Omental fat pad (tissue), 4 donors: Measurements from ENCODE around the gene PAK5. TPM values are rescaled to one million over a fixed set of nuclear protein-coding genes. Genes with fewer than 3 reads are reported as not detected.

ENCODE experiments used
- ATAC-seq: fragments of 150-250 bp; one replicate; pipeline ENCODE4 v1.9.1; 2016; ENCODE audit warnings: mild to moderate bottlenecking, moderate library complexity; ENCODE audit not compliant: low FRiP score
- DNase-seq: peaks from one replicate; pipeline ENCODE4 v3.0.0-alpha.2; 2019; ENCODE audit warnings: low spot score
- CTCF ChIP-seq, 3 donors: fragments of 450-650 bp; IDR thresholded peaks; one replicate each; pipeline ENCODE4 v1.5.1; 2016 to 2017; ENCODE audit warnings: antibody characterized with exemption in 3 of 3, mild to moderate bottlenecking in 3 of 3, moderate library complexity in 2 of 3
- total RNA-seq, 4 donors: library from RNA; depleted of rRNA; stranded (reverse); fragments of >200 nt; gene quantifications; one replicate each; pipeline ENCODE4 v1.1.0, GENCODE V29; 2016

The PAK5 gene
- total RNA-seq, 4 donors from 2014 or later, result not detected

DNA sequence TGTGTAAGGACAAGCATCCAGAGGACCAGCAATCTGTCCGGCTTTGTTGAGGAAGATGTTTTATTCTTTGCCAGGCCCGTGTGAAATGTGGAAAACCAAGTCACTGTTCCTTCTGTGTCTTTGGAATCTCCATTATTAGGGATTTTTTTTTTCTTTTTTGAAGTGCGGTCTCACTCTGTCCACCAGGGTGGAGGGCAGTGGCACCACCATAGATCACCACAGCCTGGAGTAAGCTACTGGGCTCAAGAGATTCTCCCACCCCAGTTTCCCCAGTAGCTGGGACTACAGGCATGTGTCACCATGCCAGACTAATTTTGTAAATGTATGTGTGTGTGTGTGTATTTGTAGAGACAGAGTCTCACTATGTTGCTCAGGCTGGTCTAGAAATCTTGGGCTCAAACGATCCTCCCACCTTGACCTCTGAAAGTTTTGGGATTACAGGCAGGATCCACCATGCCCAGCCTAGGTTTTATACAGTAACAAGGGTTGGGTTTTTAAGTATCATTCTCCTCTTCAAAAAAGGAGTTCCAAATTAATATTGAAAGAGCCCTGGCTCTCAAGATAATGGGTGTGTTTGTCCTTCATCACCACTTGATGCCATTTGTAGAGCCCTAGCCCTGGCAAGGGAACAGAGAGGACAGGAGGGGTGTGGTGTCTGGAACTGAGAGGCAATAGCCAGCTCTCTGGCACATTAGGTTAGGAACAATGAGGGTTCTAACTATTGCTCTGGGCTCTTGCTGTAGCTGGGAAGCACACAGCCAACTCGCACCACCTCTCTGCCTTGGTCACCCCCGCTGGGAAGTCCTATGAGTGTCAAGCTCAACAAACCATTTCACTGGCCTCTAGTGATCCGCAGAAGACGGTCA lies 321.3 kb downstream of the PAK5 start:
- TF ChIP-seq CTCF (IDR thresholded peaks at IDR 0.05), result no peak
- ATAC-seq (no peak), DNase-seq (no peak)

- no peak for DNase-seq
- no peak for TF ChIP-seq CTCF (IDR thresholded peaks at IDR 0.05)
- no peak for ATAC-seq
Measured at GRCh38 chr20:9516234-9516871, 322.5 kb downstream of the PAK5 start.

DNA sequence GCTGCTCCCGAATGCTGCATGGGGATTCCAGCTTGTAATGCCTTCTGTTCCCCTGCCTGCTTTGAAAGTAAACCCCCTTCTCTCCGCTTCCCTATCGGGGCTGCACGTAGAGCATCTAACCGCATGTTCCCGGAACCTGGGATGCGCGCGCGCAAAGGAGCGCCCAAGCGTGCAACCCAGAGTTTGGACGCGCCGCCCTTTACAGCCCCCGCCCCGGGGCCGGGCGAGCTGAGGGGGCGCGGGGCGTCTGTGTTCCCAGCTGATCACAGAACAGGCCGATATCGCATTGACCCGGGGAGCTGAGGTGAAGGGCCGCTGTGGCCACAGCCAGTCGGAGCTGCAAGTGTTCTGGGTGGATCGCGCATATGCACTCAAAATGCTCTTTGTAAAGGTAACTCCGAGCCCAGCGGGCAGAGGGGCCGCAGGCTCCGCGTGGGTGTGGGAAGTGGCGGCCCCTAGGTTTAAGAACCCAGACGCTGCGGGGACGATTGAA lies 323.1 kb downstream of the PAK5 start:
- ATAC-seq (no peak), DNase-seq (no peak)
- no peak for TF ChIP-seq CTCF (IDR thresholded peaks at IDR 0.05)

GRCh38 chr20:9515214-9515585 lies 323.7 kb downstream of the PAK5 start:
- TF ChIP-seq CTCF (IDR thresholded peaks at IDR 0.05), result no peak
- no peak for DNase-seq

DNA sequence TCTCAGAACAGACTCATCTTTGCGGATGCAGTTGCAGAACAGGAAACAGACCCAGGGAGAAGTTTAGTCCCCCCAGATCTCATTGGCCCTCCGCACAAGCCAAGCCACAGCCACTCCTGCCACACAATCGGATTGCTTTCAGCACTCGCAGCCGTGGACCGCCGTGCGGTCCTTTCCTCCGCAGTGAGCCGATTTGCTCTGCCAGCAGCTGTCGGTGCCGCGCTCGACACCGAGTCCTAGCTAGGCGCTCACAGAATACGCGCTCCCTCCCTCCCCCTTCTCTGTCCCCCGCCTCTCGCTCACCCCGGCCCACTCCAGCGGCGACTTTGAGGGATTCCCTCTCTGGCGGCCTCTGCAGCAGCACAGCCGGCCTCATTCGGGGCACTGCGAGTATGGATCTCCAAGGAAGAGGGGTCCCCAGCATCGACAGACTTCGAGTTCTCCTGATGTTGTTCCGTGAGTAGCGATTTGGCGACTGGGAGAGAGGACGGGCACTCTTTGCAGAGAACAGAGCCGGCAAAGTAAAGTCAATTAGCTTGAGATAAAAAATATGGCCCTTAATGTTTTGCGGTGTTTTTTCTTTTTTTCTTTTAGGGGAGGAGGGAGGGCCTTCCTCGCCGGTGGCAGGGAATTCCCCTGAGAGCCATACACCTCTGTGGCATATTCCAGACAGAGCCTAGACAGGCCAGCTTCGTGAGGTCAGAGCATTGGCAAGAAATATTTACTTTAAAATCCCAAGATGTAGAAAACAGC lies 324.2 kb downstream of the PAK5 start, which contains the start of gene LAMP5:
TSS of gene LAMP5 (plus strand) at position 130 of the 753 bp plus-strand sequence. CDS start at position 393, 263 bp downstream.
- ATAC-seq (no peak), DNase-seq (no peak)
- no peak for TF ChIP-seq CTCF (IDR thresholded peaks at IDR 0.05)

More at GRCh38 chr20:9515214-9515585, 323.7 kb downstream of the PAK5 start:
- ATAC-seq, result no peak

DNA sequence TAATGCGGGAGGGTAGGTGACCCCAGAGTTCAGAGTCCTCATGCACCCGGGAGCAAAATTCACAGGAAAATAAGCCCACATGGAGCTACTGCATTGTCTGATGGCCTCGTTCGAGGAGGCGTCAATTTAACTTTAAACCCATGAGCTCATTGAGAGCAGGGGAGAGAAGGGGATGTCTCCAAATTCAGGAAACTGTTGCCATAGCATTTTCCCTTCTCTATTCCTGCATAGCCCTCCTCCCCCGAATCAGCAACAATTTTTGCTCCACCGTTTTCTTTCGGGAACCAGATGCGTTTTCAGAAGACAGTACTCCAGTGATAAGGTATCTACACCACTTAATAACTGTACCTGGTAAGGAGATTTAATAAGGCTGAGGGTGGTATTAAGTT lies 324.8 kb downstream of the PAK5 start:
- no peak for TF ChIP-seq CTCF (IDR thresholded peaks at IDR 0.05)
- DNase-seq (no peak), ATAC-seq (no peak)
